Measurements from ENCODE around the gene CKM. TPM values are rescaled to one million over a fixed set of nuclear protein-coding genes. Genes with fewer than 3 reads are reported as not detected.
"Not testable (repeated sequence)": the region's sequence is repeated elsewhere in the genome, so short reads cannot be mapped to it uniquely, and the experiment has no call there.

CKM gene
- total RNA-seq, 1 donor from 2014 or later: 5,817 TPM

DNA sequence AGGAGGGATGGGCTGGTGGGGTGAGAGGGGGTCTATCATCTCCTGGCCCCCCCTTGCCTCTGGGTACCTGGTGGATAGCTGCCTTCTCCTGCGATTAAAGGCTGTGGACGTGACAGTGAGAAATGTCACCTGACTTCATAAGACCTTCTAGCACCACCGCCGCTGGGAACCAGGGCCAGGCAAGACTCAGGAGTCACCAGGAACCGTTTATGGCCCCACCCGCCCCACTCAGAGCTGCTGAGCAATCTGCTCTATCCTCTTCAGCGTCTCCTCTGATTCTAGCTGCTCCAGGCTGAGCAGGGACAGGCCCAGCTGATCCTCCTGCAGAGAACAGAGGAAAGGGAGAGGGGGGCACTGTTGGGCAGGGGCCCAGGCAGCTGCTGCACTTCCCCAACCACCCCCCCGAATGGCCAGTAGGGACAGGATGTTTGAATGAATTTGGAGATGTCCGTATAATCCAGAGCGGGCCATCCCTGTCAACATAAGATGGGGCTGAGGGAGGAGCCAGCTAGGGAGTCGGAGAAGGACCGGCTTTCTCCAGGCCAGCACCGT, 28.8 kb upstream of the CKM start:
- ATAC-seq (no peak), DNase-seq (ENCODE audit: missing footprints) (no peak)
- intact Hi-C loops (cut with DNase I): no loop called here

DNA sequence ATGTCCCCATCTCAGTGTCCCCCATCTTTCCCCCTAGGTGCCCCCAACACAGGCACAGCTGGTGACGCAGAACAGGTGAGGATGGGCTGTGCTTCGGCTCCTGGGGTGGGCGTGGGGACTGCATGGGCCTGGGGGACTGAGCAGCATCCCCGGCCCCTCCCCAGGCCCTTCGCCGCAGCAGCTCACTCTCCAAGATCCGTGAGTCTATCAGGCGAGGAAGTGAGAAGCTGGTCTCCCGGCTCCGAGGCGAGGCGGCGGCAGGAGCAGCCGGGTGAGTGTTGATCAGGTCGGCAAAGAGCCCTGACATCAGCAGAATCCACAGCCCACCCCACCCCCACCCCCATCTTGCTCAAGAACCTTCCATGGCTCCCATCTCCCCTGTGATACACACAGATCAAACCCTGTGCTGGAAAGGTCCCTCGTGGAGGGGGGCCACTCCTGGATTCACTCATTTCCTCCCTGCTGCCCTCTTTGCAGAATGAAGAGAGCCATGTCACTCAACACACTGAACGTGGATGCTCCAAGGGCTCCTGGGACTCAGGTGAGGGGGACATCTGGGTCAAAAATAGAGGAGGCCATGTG, 27.9 kb upstream of the CKM start:
- intact Hi-C loops (cut with DNase I): no loop called here
- DNase-seq (ENCODE audit: missing footprints) (no peak), ATAC-seq (no peak)

DNA sequence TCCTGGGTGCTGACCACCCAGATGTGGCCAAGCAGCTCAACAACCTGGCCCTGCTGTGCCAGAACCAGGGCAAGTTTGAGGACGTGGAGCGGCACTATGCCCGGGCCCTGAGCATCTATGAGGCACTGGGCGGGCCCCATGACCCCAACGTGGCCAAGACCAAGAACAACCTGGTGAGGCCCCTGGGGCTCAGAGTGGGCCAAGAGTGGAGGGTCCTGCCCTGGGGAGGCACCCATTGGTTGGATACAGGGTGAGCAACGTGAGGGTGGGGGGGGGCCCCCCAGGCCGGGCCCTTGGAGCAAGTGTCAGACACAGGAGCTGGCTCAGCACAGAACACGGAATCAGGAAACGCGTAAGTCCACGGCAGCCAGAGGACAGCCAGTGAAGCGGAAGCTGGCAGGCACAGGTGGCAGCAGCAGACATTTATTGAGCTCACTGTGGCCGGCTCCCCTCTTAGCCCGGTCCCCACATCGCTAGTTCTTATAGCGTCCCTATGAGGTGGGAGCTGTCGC, 26.8 kb upstream of the CKM start:
- ATAC-seq (no peak), DNase-seq (ENCODE audit: missing footprints) (no peak)
- intact Hi-C loops (cut with DNase I): loop anchor here (10.0 kb wide), 1 partner anchor 145 kb away; no protein-coding TSS in a partner anchor

DNA sequence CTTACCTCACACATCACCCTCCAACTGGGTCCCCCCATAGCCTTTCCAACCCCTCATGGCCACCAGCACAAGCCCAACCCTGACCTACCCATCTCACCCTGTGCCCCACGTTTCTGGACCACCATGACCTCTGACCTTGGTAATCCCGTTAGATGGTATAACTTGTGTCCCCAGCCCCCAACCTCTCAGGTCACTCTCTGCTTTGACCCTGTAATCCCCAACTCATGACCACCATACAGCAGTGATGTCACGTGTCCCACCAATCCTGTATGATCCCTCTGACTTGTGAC, 26.4 kb upstream of the CKM start:
- no peak for ATAC-seq
- no peak for DNase-seq (ENCODE audit: missing footprints)
- intact Hi-C loops (cut with DNase I): loop anchor here (10.0 kb wide), 1 partner anchor 144 kb away; no protein-coding TSS in a partner anchor

DNA sequence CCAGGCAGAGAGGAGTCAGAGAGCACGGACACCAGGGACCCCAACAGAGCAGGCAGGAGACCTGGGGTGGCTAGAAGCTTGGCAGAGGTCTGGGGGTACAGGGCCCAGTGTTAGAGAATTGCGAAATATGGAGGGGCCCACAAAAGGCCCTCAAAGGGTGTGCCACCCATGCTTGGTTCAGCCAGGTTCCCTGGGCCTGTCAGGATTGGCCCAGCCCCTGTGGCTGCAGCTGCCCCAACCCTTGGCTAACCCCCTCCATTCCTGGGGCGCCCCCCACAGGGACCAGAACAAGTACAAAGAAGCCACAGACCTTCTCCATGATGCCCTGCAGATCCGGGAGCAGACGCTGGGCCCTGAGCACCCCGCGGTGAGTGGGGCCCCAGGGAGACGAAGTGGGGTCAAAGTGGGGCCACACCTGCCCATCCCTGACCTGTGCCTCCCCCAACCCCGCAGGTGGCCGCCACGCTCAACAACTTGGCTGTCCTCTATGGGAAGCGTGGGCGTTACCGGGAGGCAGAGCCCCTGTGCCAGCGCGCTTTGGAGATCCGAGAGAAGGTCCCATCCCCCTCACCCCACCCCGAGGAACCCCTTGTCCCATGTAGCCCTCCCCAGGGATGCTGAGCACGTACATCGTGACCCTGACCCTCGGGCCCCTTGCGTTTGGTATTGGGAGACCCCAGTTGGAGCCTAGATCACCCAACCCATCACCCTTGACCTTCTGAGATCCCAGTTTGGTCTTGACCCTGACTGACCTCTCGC, 25.9 kb upstream of the CKM start:
- no peak for DNase-seq (ENCODE audit: missing footprints)
- intact Hi-C loops (cut with DNase I): loop anchor here (10.0 kb wide), 1 partner anchor 144 kb away; no protein-coding TSS in a partner anchor
- ATAC-seq: no peak

DNA sequence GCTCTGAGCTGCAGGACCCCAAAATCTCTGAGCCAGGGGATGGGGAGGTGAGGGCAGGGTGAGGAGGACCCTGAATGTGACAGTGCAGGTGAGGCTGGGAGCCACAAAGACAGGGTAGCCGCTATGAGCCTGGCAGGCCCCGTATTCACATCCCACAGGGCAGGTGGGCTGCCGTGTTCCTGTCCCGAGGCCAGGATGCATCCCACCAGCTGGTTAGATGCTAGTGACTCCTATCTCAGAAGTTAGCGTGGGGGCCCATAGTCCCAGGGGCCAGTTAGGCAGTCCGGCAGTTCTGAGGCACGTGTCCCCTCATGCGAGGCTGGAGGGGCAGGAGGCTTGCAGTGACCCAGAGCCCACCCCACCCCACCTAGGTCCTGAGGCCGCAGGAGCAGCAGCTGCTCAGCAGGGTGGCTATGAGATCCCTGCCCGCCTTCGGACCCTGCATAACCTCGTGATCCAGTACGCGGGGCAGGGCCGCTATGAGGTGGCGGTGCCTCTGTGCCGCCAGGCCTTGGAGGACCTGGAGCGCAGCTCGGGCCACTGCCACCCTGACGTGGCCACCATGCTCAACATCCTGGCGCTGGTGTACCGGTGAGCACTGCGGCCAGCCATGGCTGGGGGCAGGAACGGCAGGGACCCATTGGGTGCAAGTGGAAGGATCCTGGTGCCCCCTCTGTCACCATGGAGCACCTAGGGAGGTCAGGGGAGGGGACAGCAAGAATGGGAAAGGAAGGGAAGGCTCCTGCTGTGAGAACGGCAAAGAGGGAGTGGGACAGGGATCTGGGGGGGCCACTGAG, 25.1 kb upstream of the CKM start:
- DNase-seq (ENCODE audit: missing footprints): no peak
- intact Hi-C loops (cut with DNase I): loop anchor here (10.0 kb wide), 1 partner anchor 143 kb away; no protein-coding TSS in a partner anchor
- ATAC-seq: no peak

DNA sequence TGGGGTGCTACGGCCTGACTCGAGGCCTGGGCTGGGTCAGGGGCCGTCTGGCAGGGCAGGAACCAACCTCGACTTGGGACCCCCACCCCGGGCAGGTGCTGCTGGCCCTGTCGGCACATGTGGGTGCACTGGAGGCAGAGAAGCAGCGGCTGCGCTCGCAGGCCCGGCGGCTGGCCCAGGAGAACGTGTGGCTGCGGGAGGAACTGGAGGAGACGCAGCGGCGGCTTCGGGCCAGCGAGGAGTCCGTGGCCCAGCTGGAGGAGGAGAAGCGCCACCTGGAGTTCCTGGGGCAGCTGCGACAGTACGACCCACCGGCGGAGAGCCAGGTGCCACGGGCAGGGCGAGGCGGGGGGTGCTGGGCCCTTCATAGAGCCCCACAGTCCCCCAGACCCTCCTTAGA, 23.8 kb upstream of the CKM start:
- intact Hi-C loops (cut with DNase I): loop anchor here (10.0 kb wide), 1 partner anchor 142 kb away; no protein-coding TSS in a partner anchor
- DNase-seq (ENCODE audit: missing footprints) (no peak), ATAC-seq (no peak)

DNA sequence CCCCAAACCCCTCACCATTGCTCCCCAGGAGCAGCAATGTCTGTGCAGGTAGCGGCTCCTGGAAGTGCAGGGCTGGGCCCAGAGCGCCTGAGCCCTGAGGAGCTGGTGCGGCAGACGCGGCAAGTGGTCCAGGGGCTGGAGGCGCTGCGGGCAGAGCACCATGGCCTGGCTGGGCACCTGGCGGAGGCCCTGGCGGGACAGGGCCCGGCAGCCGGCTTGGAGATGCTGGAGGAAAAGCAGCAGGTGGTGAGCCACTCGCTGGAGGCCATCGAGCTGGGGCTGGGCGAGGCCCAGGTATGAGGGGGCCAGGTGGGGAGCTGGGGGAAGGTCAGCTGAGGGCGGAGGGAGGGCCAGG, 22.8 kb upstream of the CKM start:
- DNase-seq (ENCODE audit: missing footprints): no peak
- ATAC-seq: no peak
- intact Hi-C loops (cut with DNase I): loop anchor here (10.0 kb wide), 1 partner anchor 141 kb away; no protein-coding TSS in a partner anchor

DNA sequence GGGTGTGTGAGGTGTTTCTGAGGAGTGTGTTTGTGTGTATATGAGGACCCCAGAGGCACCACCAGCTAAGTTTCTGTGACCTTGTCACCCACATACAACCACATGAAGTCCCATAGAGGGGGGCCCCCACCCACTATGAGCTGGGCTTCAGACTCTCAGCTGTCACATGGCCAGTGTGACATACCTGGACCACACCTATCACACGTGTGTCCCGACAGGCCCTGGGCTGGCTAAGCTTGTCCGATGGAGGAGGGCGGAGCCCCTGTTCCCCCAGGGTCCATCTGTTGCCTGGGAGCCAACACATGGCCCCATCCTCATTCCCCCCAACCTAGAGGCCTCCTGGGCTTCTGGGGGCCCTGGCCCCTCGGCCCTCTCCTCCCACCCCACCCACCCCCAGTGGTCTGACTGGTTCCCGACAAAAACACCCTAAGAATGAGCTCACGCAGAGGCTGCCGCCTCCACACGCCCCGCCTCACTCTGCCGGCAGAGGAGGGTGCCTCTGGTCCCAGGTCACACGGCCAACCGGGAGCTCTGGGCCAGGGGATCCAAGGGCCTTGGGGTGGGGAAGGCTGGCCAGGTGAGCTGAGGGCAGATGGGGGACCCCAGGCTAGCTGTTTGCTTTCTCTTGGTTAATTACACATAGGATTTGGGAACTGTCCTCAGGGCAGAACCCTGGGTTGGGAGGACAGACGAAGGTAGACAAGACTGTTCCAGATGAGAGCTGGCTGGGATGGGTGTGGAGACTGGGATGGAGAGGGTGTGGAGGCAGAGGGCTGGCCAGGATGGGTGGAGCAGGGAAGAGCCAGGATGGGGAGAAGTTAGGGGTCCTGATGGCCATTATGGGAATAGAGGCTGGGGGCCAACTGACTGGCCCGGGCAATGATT, 22.2 kb upstream of the CKM start:
- no peak for ATAC-seq
- intact Hi-C loops (cut with DNase I): loop anchor here (10.0 kb wide), 1 partner anchor 140 kb away; no protein-coding TSS in a partner anchor

DNA sequence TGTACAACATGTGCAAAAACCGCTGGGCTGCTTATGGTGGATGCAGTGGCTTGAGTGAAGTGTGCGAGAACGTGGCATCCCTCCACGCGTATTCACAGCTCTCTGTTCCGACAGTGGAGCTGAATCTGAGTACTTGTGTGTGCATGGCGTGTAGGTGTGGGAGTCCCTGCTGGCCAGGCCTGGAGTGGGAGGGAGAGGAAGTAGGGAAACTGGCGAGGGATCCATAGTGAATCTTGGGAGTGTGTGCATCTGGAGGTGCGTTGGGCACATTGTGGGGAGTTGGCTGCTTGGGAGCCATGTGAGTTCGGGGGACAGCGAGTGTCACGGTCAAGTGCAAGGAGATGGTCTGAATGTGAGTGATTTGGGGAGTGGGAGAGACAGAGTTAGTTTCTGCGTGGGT, 20.2 kb upstream of the CKM start:
- intact Hi-C loops (cut with DNase I): loop anchor here (10.0 kb wide), 1 partner anchor 138 kb away; no protein-coding TSS in a partner anchor
- DNase-seq (ENCODE audit: missing footprints) (no peak), ATAC-seq (no peak)

More for the DNA sequence above, 22.2 kb upstream of the CKM start:
- no peak for DNase-seq (ENCODE audit: missing footprints)

DNA sequence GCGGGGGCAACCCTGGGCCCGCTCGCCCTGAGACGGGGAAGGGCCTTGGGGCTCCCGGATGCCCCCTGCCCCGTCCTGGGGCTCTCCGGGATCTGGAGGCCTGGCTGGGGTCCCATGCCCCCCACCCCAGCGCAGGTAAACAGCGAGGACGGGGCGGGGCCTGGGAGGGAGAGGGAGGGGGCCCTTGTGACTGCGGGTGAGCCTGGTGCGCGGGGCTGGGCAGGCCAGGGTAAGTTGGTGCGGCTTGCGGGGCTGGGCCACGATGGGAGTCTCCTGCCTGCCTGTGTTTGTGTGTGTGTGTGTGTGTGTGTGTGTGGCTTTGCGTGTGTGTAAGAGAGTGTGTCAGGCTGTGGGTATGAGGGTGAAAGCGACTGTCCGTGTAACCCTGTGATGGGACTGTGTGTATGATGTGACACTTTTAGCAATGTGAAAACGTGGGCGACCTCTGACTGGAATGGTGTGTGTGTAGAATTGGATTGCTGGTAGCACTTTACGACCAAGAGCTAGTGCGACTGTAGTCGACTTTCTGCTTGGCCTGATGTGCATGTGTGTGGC, 18.3 kb upstream of the CKM start:
- ATAC-seq (no peak), DNase-seq (ENCODE audit: missing footprints) (no peak)
- intact Hi-C loops (cut with DNase I): loop anchor here (10.0 kb wide), 1 partner anchor 136 kb away; no protein-coding TSS in a partner anchor

DNA sequence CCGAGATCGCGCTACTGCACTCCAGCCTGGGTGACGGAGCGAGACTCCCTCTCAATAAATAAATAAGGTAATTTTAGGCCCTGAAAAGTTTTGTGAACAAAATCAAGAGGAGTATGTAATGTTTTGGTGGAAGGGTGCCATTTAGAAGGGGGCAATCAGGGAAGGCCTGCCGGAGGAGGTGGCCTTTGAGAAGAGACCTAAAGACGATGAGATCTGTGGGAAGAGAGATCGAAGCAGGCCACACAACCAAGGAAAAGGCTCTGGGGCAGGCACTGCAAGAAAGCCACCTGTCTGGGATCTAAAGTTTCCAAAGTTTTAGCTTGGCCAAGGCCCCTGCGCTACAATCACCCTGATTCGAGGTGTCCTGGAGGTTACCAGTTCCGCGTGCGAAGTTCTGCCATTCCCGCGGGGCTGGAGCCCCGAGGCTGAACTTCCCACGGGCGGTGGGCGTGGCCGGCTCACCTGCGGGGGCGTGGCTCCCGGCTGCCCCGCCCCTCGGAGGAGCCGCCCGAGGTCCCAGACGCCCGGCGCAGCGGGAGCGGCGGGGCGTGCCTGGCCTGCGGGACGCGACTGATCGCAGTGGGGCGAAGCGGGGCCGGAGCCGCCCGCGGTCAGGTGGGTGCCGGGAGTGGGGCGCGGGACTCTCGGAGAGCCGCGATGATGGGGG, 17.7 kb upstream of the CKM start, which contains the start of gene KLC3:
TSS of gene KLC3 (plus strand) at position 519 of the 667 bp plus-strand sequence. CDS start 4,792 bp downstream, outside the sequence.
- no peak for DNase-seq (ENCODE audit: missing footprints)
- ATAC-seq: no peak
- intact Hi-C loops (cut with DNase I): loop anchor here (10.0 kb wide), 1 partner anchor 136 kb away; no protein-coding TSS in a partner anchor

DNA sequence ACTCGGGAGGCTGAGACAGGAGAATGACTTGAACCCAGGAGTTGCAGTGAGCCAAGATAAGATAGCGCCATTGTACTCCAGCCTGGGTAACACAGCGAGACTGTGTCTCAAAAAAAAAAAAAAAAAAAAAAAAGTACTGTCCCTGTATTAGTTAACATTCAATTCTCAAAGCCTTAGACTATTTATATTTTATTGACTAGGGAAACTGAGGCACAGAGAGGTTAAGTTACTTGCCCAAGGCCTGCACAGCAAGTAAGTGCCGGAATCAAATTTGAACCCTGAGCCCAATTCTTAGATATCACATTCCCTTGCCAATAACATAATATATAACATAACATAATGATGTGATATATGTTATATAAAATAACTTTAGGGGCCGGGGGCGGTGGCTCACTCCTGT, 17.0 kb upstream of the CKM start:
- intact Hi-C loops (cut with DNase I): loop anchor here (10.0 kb wide), 2 partner anchors 135 to 435 kb away; partner anchors contain the start of gene APOE
- ATAC-seq (no peak), DNase-seq (ENCODE audit: missing footprints) (no peak)

DNA sequence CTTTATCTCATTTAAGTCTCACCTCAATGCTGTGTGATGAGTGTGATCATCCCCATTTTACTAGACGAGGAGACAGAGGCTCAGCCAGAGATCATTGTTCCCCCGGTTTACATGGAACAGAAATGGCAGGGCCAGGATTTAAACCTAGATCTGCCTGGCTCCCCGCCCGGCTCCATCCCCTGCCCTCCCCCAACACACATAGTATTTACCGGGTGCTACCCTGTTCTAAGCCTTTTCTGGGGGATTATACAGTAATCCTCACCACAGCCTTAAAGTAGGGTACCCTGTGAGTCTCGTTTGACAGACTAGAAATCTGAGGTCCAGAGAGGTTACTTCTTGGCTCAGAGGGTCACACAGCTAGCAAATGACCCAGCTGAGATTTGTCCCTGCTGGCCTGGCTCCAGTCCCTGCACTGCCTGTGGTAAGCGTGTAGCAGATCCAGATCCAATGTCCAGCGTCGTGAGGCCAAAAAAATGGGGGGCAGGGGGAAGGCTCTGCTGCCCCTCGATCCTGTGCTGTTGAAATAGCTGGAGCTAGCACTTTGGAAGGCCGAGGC, 14.1 kb upstream of the CKM start:
- ATAC-seq (no peak), DNase-seq (ENCODE audit: missing footprints) (no peak)

DNA sequence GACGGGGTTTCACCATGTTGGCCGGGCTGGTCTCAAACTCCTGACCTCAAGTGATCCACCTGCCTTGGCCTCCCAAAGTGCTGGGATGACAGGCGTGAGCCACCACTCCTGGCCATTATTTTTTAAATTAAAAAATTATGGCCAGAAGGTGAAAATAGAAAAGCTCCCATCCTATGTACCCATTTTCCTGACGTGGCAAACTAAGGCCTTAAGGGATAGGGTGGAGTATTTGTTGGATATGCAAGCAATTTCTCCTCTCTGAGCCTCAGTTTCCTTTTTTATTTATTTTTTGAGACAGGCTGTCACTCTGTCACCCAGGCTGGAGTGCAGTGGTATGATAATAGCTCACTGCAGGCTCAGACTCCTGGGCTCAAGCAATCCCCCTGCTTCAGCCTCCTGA, 12.2 kb upstream of the CKM start:
- not testable (repeated sequence) for DNase-seq (ENCODE audit: missing footprints); ATAC-seq
- intact Hi-C loops (cut with DNase I): loop anchor here (10.0 kb wide), 1 partner anchor 430 kb away; the partner anchor contains the start of gene APOE

More for the DNA sequence above, 14.1 kb upstream of the CKM start:
- intact Hi-C loops (cut with DNase I): loop anchor here (2.0 to 10.0 kb wide), 2 partner anchors 88 to 432 kb away; partner anchors contain the start of gene APOE

DNA sequence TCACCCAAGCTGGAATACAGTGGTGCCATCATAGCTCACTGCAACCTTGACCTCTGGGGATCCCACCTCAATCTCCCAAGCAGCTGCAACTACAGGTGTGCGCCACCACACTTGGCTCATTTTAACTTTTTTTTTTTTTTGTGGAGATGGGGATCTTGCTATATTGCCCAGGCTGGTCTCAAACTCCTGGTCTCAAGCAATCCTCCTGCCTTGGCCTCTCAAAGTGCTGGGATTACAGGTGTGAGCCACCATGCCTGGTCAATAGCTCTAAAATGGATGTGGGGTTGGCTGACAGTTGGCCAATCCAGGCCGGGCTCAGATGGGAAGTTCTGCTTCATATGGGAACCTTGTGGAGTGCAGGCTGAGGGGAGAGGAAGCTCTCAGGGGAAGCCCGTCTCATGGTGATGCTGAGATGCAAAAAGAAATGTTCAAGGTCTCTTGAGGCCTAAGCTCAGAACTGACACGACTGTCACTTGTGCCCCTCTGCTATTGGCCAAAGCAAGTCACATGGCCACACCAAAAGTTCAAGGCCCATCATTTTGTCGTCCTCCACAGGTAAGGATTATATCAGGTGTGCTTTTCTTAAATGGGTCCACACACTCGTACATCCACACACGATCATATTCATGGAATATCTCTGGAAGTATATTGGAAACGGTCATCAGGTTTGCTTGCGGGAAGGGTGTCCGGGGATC, 11.1 kb upstream of the CKM start:
- intact Hi-C loops (cut with DNase I): loop anchor here (10.0 kb wide), 1 partner anchor 429 kb away; the partner anchor contains the start of gene APOE
- ATAC-seq: no peak
- DNase-seq (ENCODE audit: missing footprints): no peak
